ENCODE results near the gene OR6B1. TPM values are rescaled to one million over a fixed set of nuclear protein-coding genes. Genes with fewer than 3 reads are reported as not detected.

OR6B1 gene
- total and polyA plus RNA-seq, 2 of the 8 experiments (the other 6 are each of a cell fraction or from before 2014, with no cell fraction given), result not detected

- Histone ChIP-seq H4K20me1 (replicated peaks in 1 of 2; ENCODE audit: control insufficient read depth in 1 of 2, insufficient read depth in 2 of 2, low read length in 2 of 2) (no peaks in the 10 kb centered on the region), H3K4me2 (ENCODE audit: insufficient read depth in 1 of 2, low read depth in 2 of 2, low read length in 2 of 2) (no peak overlapping the region), H3K27me3 (replicated peaks in 1 of 4; ENCODE audit: control insufficient read depth in 3 of 4, extremely low read depth in 1 of 4, insufficient read depth in 3 of 4, low read length in 3 of 4) (no peaks in the 10 kb centered on the region), H3K4me3 (ENCODE audit: extremely low read depth in 1 of 4, insufficient read depth in 2 of 4, low read depth in 3 of 4, low read length in 4 of 4) (no peak overlapping the region), H2BK20ac (ENCODE audit: low read length) (no peak overlapping the region), H3K4ac (replicated peaks; ENCODE audit: insufficient read length, low read depth, low read length) (no peak overlapping the region), H3K23me2 (ENCODE audit: low read depth, low read length) (no peaks in the 10 kb centered on the region), H4K8ac (ENCODE audit: extremely low read depth, insufficient read depth, low read length) (no peak overlapping the region), H3K18ac (ENCODE audit: extremely low read depth, low read length) (no peak overlapping the region), H3K23ac (ENCODE audit: insufficient read length) (no peak overlapping the region), H4K5ac (ENCODE audit: insufficient read length, low read depth, low read length) (no peak overlapping the region), H2BK15ac (ENCODE audit: low read length) (no peak overlapping the region), H2AFZ (ENCODE audit: low read length) (no peak overlapping the region), H2AK5ac (ENCODE audit: low read depth, low read length) (no peak overlapping the region), H3K9me3 (ENCODE audit: insufficient read depth in 2 of 2, low read depth in 1 of 2, low read length in 1 of 2) (no peaks in the 10 kb centered on the region), H3K4me1 (replicated peaks in 1 of 4; ENCODE audit: control insufficient read depth in 3 of 4, insufficient read depth in 4 of 4, low read length in 3 of 4) (no peaks in the 10 kb centered on the region), H3K14ac (ENCODE audit: insufficient read length) (no peak overlapping the region), H2BK5ac (ENCODE audit: low read depth, low read length) (no peak overlapping the region), H3K27ac (ENCODE audit: low read depth, low read length) (no peak overlapping the region), H3K79me2 (ENCODE audit: control insufficient read depth in 1 of 2, insufficient read depth in 2 of 2, low read length in 2 of 2) (no peaks in the 10 kb centered on the region), H3K79me1 (ENCODE audit: low read depth, low read length) (no peaks in the 10 kb centered on the region), H3K36me3 (ENCODE audit: control insufficient read depth in 2 of 4, insufficient read depth in 4 of 4, low read length in 3 of 4) (no peaks in the 10 kb centered on the region), H4K91ac (replicated peaks; ENCODE audit: insufficient read length, low read length) (no peak overlapping the region), H2BK12ac (ENCODE audit: low read depth, low read length) (no peak overlapping the region), H3K56ac (replicated peaks; ENCODE audit: insufficient read length, low read depth, low read length) (no peak overlapping the region), H3K9ac (replicated peaks in 1 of 4; ENCODE audit: extremely low read depth in 1 of 4, low read depth in 3 of 4, low read length in 3 of 4) (no peak overlapping the region), H2BK120ac (replicated peaks; ENCODE audit: low read depth, low read length) (no peak overlapping the region)
- WGBS, 2 experiments (ENCODE audit: extremely low coverage in 1 of 2, insufficient coverage in 1 of 2, insufficient read length in 1 of 2, insufficient replicate concordance in 2 of 2, low coverage in 1 of 2, low lambda C conversion rate in 2 of 2, missing lambda C conversion rate in 1 of 2), result 33% methylated on average over 1 of the region's 1 CpG; no CpG with 5 or more reads in 1 of the 2 experiments
- ChIA-PET POLR2A (ENCODE audit: partially characterized antibody) (no interaction called here), CTCF (ENCODE audit: partially characterized antibody) (interaction anchor here (0.8 to 3.4 kb wide), 11 partner anchors 9 to 83 kb away, joined by 3 to 20 read pairs (median 5); no protein-coding TSS in a partner anchor)
- FAIRE-seq, result peak; percentile 71
- DNase-seq (ENCODE audit: low read depth in 1 of 2, low spot score in 2 of 2), result no peak
These were observed 24.5 kb upstream of the OR6B1 start for GRCh38 chr7:143975617-143976016.

All from H1 (cell line).